Prostate gland (tissue), 2 donors: Measurements from ENCODE around the gene SGCA. TPM values are rescaled to one million over a fixed set of nuclear protein-coding genes. Genes with fewer than 3 reads are reported as not detected.

Experiments
- DNase-seq: peaks from one replicate; pipeline ENCODE4 v3.0.0-alpha.2; 2019; ENCODE audit warnings: low spot score
- H3K27ac ChIP-seq, 2 donors: fragments of 200-600 bp; sonication (generic); 2 replicates each; pipeline ENCODE4 v1.5.1; 2017 to 2019
- H3K27me3 ChIP-seq: fragments of 200-600 bp; sonication (generic); replicated peaks from 2 replicates; pipeline ENCODE4 v1.5.1; 2019; ENCODE audit not compliant: insufficient read depth
- H3K36me3 ChIP-seq, 2 donors: fragments of 200-600 bp; sonication (generic); 1 replicate in 1 of 2; 2 replicates in 1 of 2; pipeline versions ENCODE4 v1.5.1 to v1.8.1; 2017 to 2019
- H3K4me1 ChIP-seq: fragments of 200-600 bp; sonication (generic); replicated peaks from 2 replicates; pipeline ENCODE4 v1.5.1; 2019
- H3K4me3 ChIP-seq, 2 donors: fragments of 200-600 bp; sonication (generic); 2 replicates each; pipeline ENCODE4 v1.5.1; 2017 to 2019
- H3K9me3 ChIP-seq: fragments of 200-600 bp; sonication (generic); 2 replicates; pipeline ENCODE4 v1.5.1; 2017
- POLR2A ChIP-seq: fragments of 450-650 bp; IDR thresholded peaks from one replicate; pipeline ENCODE4 v1.6.1; 2016; ENCODE audit warnings: antibody characterized with exemption, mild to moderate bottlenecking
- POLR2AphosphoS5 ChIP-seq: sonication (generic); formaldehyde crosslinking; IDR thresholded peaks from one replicate; pipeline ENCODE4 v1.6.1; 2017; ENCODE audit warnings: antibody characterized with exemption
- WGBS: methylation state at CpG from one replicate; pipeline ENCODE4 v1.1.5; 2018; 5-methylcytosine and 5-hydroxymethylcytosine counted together
- intact Hi-C: fragments of 100-400 bp; cut with DNase I; formaldehyde crosslinking; loops from one replicate; pipeline ENCODE4 v1.14.2; 2022
- total RNA-seq, 2 donors: library from RNA; depleted of rRNA; stranded (reverse); fragments of >200 nt; gene quantifications; one replicate each; pipeline ENCODE4 v1.1.0, GENCODE V29; 2016
- TF ChIP-seq, protein P1 (sequence below), 4 experiments: fragments of 200-600 bp in 2 of 4; fragments of 450-650 bp in 2 of 4; sonication (generic) in 2 of 4; IDR thresholded peaks; 1 replicate in 3 of 4; 2 replicates in 1 of 4; pipeline ENCODE4 v1.5.1; 2016 to 2019; ENCODE audit warnings: antibody characterized with exemption in 4 of 4, mild to moderate bottlenecking in 2 of 4, moderate library complexity in 2 of 4

Gene SGCA
- total RNA-seq, 2 donors from 2014 or later, result 13.9 to 19.4 TPM

DNA sequence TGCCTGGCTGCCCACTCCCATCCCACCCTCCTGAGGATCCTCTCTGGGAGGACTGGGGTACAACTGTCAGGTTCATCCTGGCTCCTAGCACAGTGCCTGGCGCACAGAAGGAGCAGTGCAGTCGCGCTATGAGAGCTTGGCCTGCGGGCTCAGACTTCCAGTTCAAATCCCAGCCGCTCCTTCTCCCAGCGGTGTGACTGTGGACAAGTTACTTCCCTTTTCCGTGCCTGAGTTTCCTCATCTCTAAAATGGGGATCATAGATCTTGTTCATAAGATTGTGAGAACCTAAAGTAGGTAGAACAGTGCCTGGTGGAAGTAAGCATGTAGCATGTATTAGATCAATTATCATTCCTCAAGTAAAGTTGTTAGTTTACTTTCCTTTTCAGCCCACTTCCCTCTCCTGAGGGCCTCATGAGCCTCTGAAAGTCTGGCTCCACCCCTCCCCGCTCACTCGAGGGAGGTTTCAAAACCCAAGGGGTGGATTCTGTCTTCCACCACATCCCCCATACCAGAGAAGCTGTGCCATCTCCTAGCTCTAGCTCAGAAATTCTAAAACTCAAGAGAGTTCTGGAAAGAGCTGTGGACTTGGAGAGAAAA, 55.6 kb downstream of the SGCA start:
- intact Hi-C loops, result no loop called here
- no peak overlapping the region for H3K4me3 ChIP-seq
- no peak for DNase-seq

DNA sequence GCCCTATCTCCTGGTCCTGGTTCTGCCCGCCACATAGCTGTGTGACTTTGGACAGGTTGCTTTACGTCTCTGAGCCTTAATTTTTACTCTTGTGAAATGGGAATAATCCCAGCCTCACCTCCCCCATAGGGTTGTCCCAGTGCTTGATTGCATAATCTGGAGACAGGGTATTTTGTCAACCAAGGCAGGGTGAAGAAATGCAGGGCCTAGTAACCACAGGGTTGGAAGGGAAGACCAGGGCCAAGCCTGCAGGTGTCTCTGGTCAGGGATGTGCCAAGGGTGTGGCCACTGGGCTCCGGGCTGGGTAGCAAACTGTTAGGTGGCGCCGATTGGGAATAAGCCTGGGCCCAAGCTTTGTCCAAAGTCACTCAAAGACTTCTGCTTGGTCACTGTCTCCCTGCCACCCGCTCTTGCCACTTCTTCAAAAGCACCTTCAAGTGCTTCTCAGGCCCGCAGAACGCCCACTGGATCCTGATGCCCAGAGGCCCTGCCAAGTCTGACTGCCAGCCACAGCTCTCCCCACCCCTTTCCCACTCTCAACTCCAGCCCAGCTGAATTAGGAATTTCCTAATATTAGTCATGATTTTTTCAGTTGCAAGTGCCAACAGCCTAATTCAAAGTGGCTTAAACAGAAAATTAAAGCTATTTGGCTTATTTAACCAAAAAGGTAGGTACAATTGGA, 56.2 kb downstream of the SGCA start:
- Histone ChIP-seq H3K9me3 (no peaks in the 10 kb centered on the region), H3K4me3 (no peak overlapping the region), H3K27ac (no peak overlapping the region), H3K4me1 (no peaks in the 10 kb centered on the region), H3K27me3 (no peaks in the 10 kb centered on the region), H3K36me3 (no peaks in the 10 kb centered on the region)
- 52% methylated on average over 8 of the region's 8 CpGs for WGBS
- no peak for DNase-seq
- intact Hi-C loops, result no loop called here
- TF ChIP-seq POLR2A, result no peak
- TF ChIP-seq POLR2AphosphoS5, result no peak
- TF ChIP-seq, protein P1, sequence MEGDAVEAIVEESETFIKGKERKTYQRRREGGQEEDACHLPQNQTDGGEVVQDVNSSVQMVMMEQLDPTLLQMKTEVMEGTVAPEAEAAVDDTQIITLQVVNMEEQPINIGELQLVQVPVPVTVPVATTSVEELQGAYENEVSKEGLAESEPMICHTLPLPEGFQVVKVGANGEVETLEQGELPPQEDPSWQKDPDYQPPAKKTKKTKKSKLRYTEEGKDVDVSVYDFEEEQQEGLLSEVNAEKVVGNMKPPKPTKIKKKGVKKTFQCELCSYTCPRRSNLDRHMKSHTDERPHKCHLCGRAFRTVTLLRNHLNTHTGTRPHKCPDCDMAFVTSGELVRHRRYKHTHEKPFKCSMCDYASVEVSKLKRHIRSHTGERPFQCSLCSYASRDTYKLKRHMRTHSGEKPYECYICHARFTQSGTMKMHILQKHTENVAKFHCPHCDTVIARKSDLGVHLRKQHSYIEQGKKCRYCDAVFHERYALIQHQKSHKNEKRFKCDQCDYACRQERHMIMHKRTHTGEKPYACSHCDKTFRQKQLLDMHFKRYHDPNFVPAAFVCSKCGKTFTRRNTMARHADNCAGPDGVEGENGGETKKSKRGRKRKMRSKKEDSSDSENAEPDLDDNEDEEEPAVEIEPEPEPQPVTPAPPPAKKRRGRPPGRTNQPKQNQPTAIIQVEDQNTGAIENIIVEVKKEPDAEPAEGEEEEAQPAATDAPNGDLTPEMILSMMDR (IDR thresholded peaks at IDR 0.05), result no peak

More for the DNA sequence above, 55.6 kb downstream of the SGCA start:
- no peaks in the 10 kb centered on the region for H3K9me3 ChIP-seq
- no peaks in the 10 kb centered on the region for H3K4me1 ChIP-seq
- TF ChIP-seq POLR2AphosphoS5, result no peak
- TF ChIP-seq, protein P1 (IDR thresholded peaks at IDR 0.05), result no peak
- no peak for TF ChIP-seq POLR2A
- H3K27ac ChIP-seq, result no peak overlapping the region
- 80% methylated on average over 9 of the region's 9 CpGs for WGBS
- H3K36me3 ChIP-seq, result no peaks in the 10 kb centered on the region
- H3K27me3 ChIP-seq, result no peaks in the 10 kb centered on the region

DNA sequence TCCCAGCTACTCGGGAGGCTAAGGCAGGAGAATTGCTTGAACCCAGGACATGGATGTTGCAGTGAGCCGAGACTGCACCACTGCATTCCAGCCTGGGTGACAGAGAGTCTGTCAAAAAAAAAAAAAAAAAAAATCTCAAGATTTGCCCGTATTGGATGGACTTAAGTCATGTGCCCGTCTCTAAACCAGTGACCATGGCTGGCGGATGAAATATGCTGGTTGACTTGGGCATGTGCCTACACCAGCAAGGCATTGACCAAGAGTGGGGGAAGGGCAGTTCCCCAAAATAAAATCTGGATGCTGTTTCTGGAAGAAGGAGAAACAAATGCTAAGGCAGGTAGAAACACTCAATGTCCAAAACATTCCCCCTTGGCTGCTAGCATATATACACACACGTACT, 57.1 kb downstream of the SGCA start:
- Histone ChIP-seq H3K9me3 (no peaks in the 10 kb centered on the region), H3K4me1 (no peaks in the 10 kb centered on the region), H3K27me3 (no peaks in the 10 kb centered on the region), H3K27ac (no peak overlapping the region), H3K36me3 (no peaks in the 10 kb centered on the region), H3K4me3 (no peak overlapping the region)
- DNase-seq, result no peak
- WGBS, result 84% methylated on average over 6 of the region's 6 CpGs
- TF ChIP-seq, protein P1 (IDR thresholded peaks at IDR 0.05), result no peak
- TF ChIP-seq POLR2AphosphoS5, result no peak
- TF ChIP-seq POLR2A, result no peak
- intact Hi-C loops, result no loop called here

Other genes starting within 250 kb of the SGCA start
- gene DLX4, start 196.8 kb upstream of the SGCA start, total RNA-seq, result not detected
- gene DLX3, start 170.8 kb upstream of the SGCA start, total RNA-seq, result under 1 TPM; 0.36 to 0.68 TPM
- gene ITGA3, start 109.9 kb upstream of the SGCA start, total RNA-seq, result 10 to 100 TPM; 67.0 to 71.3 TPM
- gene PDK2, start 70.7 kb upstream of the SGCA start, total RNA-seq, result 10 to 100 TPM; 47.1 to 79.5 TPM
- gene SAMD14, start 35.8 kb upstream of the SGCA start, total RNA-seq, result 1 to 10 TPM; 2.5 to 7.4 TPM
- 10 to 100 TPM; 36.2 to 79.7 TPM for gene PPP1R9B, start 15.3 kb upstream of the SGCA start, total RNA-seq
- gene COL1A1, start 35.6 kb downstream of the SGCA start, total RNA-seq, result 10 to 100 TPM; 21.5 to 81.0 TPM
- under 1 TPM; 0.91 to 0.96 TPM for gene TMEM92, start 108.5 kb downstream of the SGCA start, total RNA-seq
- gene XYLT2, start 180.1 kb downstream of the SGCA start, total RNA-seq, result 10 to 100 TPM; 44.8 to 49.8 TPM
- 10 to 100 TPM; 63.3 to 69.6 TPM for gene MRPL27, start 207.2 kb downstream of the SGCA start, total RNA-seq
- gene EME1, start 207.2 kb downstream of the SGCA start, total RNA-seq, result 10 to 100 TPM in 1 of 2 donors, under 1 TPM in 1; 0.23 to 13.6 TPM
- 10 to 100 TPM; 67.6 to 76.6 TPM for gene LRRC59, start 231.5 kb downstream of the SGCA start, total RNA-seq